GM12892 (cell line): Measurements from ENCODE around the gene NEUROG1.

Experiments used
- POLR2A ChIP-seq: IDR thresholded peaks from 2 replicates; pipeline ENCODE4 v1.6.1; 2011; ENCODE audit warnings: low read depth, low read length, control low read depth
- POLR2AphosphoS5 ChIP-seq: IDR thresholded peaks from 2 replicates; pipeline ENCODE4 v1.6.1; 2011; ENCODE audit warnings: low read depth, low read length, control low read depth
- TAF1 ChIP-seq: IDR thresholded peaks from 2 replicates; pipeline ENCODE4 v1.6.1; 2011; ENCODE audit warnings: low read depth, mild to moderate bottlenecking, control low read depth, low read length, borderline replicate concordance

GRCh38 chr5:135541807-135542502 is 6.2 kb upstream of the NEUROG1 start:
- no peak for TF ChIP-seq POLR2A
- no peak for TF ChIP-seq TAF1
- no peak for TF ChIP-seq POLR2AphosphoS5
